IPS-15b (cell line): Measurements from ENCODE around the gene EMP2.
"Not testable (repeated sequence)": the region's sequence is repeated elsewhere in the genome, so short reads cannot be mapped to it uniquely, and the experiment has no call there.

Experiments
- H3K27me3 ChIP-seq: one replicate; pipeline ENCODE4 v1.6.1; 2013; ENCODE audit warnings: low read length; ENCODE audit not compliant: control insufficient read depth, insufficient read depth
- H3K36me3 ChIP-seq: one replicate; pipeline ENCODE4 v1.6.1; 2013; ENCODE audit warnings: low read length; ENCODE audit not compliant: control insufficient read depth, insufficient read depth
- H3K4me1 ChIP-seq: one replicate; pipeline ENCODE4 v1.6.1; 2013; ENCODE audit warnings: mild to moderate bottlenecking, low read length; ENCODE audit not compliant: control insufficient read depth, insufficient read depth
- H3K4me3 ChIP-seq: one replicate; pipeline ENCODE4 v1.5.1; 2013; ENCODE audit warnings: low read depth, low read length
- H3K9ac ChIP-seq: one replicate; pipeline ENCODE4 v1.6.1; 2013; ENCODE audit warnings: low read depth, mild to moderate bottlenecking, low read length
- H3K9me3 ChIP-seq: one replicate; pipeline ENCODE4 v1.6.1; 2013; ENCODE audit warnings: mild to moderate bottlenecking, low read length; ENCODE audit not compliant: control insufficient read depth, insufficient read depth

Gene EMP2

DNA sequence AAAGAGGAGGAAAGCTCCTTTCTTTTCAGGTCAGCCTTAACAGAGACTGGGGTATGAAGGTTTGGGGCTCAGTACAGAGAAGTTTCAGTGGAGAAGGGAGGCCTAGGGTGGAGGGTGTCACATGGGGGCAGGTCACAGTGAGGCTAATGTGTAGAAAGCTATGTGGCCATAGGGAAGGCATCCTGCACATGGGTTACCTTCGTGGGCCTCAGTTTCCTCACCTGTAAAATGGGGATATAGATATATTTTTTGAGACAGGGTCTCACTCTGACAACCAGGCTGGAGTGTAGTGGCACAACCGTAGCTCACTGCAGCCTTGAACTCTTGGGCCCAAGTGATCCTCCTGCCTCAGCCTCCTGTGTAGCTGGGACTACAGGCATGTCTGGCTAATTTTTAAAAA is 41.8 kb downstream of the EMP2 start:
- Histone ChIP-seq H3K36me3 (peaks cover 3% of the 10 kb centered on the region), H3K4me1 (no peaks in the 10 kb centered on the region), H3K4me3 (no peak overlapping the region), H3K9me3 (no peaks in the 10 kb centered on the region), H3K27me3 (no peaks in the 10 kb centered on the region), H3K9ac (no peak overlapping the region)

DNA sequence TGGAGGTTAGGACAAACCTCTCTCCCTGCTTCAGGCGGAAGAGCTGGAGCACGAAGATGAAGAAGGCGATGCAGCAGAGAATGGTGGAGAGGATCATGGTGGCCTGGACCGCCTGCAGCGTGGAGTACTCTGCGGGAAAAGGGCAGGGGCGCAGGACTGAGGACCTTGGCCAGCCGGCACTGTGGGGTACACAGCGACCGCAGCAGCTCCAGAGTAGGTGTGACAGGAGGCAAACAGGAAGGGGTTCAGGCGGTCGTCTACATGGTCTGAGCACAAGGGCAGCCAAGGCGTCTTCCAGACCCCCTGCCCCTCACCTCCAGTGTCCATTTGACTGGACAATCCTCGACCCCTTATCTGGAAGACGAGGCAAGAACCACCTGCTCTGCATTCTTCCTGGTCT is 42.5 kb downstream of the EMP2 start:
- peaks cover 3% of the 10 kb centered on the region for H3K36me3 ChIP-seq
- no peaks in the 10 kb centered on the region for H3K9me3 ChIP-seq
- H3K4me1 ChIP-seq: no peaks in the 10 kb centered on the region
- no peaks in the 10 kb centered on the region for H3K27me3 ChIP-seq
- no peak overlapping the region for H3K4me3 ChIP-seq
- no peak overlapping the region for H3K9ac ChIP-seq

DNA sequence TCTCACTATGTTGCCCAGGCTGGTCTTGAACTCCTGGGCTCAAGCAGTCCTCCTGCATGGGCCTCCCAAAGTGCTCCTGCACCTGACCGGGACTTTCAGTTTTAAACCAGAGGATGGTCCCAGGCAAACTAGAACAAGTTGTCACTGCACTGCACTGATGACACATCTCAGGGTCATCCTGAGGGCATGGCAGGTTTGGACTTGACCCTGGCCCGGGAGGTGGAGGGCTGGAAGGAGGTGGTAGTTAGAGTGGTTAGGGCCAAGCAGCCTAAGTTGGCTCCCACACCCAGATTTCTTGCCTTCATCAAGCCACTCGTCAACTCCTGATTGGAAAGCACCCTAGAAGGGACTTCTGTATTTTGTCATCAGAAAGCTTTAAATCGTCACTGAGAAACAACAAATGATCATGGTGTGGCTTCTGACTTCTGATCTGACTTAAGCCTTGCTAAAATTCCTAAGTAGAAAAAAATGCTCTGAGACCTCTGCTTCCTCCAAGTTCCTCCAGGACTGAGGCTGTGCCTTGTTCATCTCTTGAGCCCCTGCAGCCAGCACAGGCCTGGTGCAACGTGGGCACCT is 43.5 kb downstream of the EMP2 start:
- H3K36me3 ChIP-seq: peaks cover 5% of the 10 kb centered on the region
- no peak overlapping the region for H3K4me3 ChIP-seq
- H3K9me3 ChIP-seq: no peaks in the 10 kb centered on the region
- no peaks in the 10 kb centered on the region for H3K4me1 ChIP-seq
- H3K27me3 ChIP-seq: no peaks in the 10 kb centered on the region
- no peak overlapping the region for H3K9ac ChIP-seq

DNA sequence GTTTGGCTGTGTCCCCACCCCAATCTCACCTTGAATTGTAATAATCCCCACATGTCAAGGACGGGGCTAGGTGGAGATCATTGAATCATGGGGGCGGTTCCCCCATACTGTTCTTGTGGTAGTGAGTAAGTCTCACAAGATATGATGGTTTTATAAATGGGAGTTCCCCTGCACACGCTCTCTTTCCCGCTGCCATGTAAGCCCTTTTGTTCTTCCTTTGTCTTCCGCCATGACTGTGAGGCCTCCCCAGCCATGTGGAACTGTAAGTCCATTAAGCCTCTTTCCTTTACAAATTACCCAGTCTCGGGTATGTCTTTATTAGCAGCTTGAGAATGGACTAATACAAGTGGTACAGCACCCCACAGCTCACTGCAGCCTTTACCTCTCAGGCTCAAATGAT is 44.1 kb downstream of the EMP2 start:
- not testable (repeated sequence) for H3K4me3 ChIP-seq, H3K4me1 ChIP-seq, H3K9me3 ChIP-seq, H3K27me3 ChIP-seq, H3K9ac ChIP-seq, H3K36me3 ChIP-seq

DNA sequence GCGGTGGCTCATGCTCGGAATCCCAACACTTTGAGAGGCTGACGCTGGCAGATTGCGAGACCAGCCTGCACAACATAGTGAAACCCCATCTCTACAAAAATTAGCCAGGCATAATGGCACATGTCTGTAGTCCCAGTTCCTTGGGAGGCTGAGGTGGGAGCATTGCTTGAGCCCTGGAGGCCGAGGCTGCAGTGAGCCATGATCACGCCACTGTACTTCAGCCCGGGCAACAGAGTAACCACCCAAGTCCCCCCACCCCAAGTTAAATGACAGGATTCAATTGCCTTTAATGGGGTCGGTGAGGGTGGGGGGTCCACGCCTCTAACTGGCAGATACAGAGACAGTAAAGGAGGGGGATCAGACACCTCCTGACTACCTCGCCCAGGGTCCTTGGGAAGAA is 44.9 kb downstream of the EMP2 start:
- Histone ChIP-seq H3K27me3 (no peaks in the 10 kb centered on the region), H3K36me3 (peaks cover 5% of the 10 kb centered on the region), H3K9ac (no peak overlapping the region)

DNA sequence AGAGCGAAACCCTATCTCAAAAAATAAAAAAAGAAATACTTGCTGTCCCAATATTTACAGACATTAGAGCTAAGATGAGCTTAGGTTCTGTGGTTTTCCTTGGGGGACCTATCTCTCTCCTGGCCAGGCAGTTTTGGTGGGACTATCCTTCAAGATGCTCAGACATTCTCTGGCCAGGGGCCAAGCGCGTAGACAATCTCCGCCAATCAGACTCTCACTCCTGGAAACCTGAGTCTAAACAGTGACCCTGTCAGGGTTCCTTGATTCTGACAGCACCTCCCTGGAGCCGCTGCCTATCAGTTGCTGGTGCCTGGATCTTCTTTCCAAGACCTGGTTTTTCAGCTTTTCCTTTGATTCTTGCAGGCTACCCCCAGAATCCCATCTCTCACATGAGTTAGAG is 45.6 kb downstream of the EMP2 start:
- Histone ChIP-seq H3K4me3 (no peak overlapping the region), H3K27me3 (no peaks in the 10 kb centered on the region), H3K4me1 (no peaks in the 10 kb centered on the region), H3K9me3 (no peaks in the 10 kb centered on the region), H3K36me3 (peaks cover 5% of the 10 kb centered on the region), H3K9ac (no peak overlapping the region)

More for the DNA sequence above, 44.9 kb downstream of the EMP2 start:
- Histone ChIP-seq H3K4me1 (no peaks in the 10 kb centered on the region), H3K9me3 (no peaks in the 10 kb centered on the region), H3K4me3 (no peak overlapping the region)

DNA sequence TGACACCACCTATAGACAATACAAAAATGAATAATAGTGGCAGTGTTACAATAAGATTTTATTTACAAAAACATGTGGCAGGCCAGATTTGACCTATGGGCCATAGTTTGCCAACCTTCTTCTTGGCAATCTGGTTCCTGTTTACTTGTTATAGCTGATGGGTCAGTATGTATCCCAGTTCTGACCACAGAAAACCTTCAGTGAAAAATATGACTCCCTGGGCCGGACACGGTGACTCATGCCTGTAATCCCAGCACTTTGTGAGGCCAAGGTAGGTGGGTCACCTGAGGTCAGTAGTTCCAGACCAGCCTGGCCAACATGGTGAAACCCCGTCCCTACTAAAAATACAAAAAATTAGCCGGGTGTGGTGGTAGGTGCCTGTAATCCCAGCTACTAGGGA is 46.8 kb downstream of the EMP2 start:
- not testable (repeated sequence) for H3K4me1 ChIP-seq, H3K4me3 ChIP-seq, H3K36me3 ChIP-seq, H3K9ac ChIP-seq, H3K9me3 ChIP-seq, H3K27me3 ChIP-seq

DNA sequence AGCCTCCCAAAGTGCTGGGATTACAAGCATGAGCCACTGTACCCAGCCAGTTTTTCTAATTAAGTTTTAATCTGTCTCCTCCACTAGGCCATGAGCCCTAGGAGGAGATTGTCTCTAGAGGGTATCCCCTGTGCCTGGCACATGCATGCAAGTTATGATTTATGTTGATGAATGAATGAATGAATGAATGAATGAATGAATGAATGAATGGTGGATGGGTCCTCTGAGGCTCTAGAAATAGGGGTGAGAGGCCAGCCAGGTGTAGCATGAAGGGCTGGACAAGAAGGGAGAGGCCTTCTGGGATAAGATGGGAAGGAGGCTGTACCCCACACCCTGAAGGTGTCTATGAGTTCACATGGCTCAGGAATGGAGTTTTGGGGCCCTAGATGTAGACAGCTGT is 48.8 kb downstream of the EMP2 start:
- Histone ChIP-seq H3K4me3 (no peak overlapping the region), H3K27me3 (no peaks in the 10 kb centered on the region), H3K9ac (no peak overlapping the region), H3K9me3 (no peaks in the 10 kb centered on the region), H3K36me3 (peaks cover 2% of the 10 kb centered on the region), H3K4me1 (no peaks in the 10 kb centered on the region)

DNA sequence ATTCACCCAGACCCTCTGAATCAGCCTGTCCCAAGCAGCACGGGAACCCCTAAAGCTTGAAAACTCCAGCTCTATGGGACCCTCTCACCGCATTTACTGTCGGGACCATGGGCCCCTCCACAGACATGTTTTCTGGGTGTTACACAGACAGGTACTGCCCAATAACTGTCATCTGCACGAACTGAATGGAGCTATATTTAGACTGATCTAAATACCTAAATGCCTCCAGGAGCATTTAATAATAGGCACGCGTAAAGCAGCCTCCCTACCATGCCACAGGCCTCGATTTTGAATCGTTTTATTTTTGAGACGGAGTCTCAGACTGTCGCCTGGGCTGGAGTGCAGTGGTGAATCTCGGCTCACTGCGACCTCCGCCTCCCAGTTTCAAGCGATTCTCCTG is 49.7 kb downstream of the EMP2 start:
- Histone ChIP-seq H3K4me1 (no peaks in the 10 kb centered on the region), H3K36me3 (peaks cover 2% of the 10 kb centered on the region), H3K9ac (no peak overlapping the region), H3K4me3 (no peak overlapping the region), H3K9me3 (no peaks in the 10 kb centered on the region), H3K27me3 (no peaks in the 10 kb centered on the region)

DNA sequence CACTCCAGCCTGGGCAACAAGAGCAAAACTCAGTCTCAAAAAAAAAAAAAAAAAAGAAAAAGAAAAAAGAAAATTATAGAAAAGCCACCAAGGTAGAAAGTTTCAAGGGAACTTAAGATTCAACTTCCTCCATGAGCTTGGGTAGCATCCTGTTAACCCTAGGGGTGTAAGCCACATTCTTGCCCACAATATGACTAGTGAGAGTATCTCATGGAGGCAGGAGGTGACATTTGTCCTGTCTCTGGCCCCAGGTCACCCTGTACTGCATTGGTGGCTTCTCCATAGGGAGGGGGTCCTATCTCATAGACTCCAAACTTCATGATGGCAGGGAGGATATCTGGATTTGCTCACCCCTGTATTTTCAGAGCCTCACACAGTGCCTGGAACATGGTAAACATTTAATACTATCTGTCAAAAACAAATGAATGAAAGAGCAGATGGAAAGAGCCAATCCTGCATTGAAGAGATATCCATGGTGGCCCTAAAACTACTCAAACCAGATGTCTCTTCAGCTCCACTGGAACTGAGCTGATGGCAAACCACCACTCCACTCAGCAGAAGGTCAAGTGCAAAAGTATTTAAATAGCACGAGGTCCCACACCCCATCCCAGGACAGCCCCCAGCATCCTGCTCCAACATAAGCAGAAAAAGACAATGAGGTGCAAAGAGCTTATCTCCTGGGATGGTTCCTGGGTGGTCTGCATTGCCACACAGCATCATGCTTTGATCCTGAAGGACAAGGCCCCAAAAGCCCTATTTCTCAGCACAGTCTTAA is 50.3 kb downstream of the EMP2 start:
- Histone ChIP-seq H3K36me3 (peaks cover 2% of the 10 kb centered on the region), H3K27me3 (no peaks in the 10 kb centered on the region), H3K4me3 (no peak overlapping the region), H3K9me3 (no peaks in the 10 kb centered on the region), H3K4me1 (no peaks in the 10 kb centered on the region), H3K9ac (no peak overlapping the region)

DNA sequence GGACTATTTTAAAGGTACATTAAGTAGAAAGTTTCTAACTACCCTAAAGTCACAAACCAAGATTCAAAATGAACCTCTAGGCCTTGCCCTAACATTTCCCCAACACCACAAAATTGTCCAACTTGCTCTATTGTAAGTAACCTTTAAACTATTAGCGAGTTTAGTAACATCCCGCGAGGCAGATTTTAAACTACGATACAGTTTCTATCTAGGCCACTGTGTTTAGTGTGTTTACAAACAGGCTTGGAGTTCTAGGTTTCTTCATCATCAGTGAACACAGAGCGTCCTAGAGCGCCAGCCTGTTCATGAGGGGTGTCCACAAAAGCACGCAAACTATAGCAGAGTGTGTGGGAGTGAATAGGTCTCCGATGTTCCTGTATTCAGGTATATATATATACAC is 51.8 kb downstream of the EMP2 start:
- Histone ChIP-seq H3K9ac (no peak overlapping the region), H3K27me3 (no peaks in the 10 kb centered on the region), H3K4me1 (no peaks in the 10 kb centered on the region), H3K9me3 (no peaks in the 10 kb centered on the region), H3K36me3 (peaks cover 2% of the 10 kb centered on the region), H3K4me3 (no peak overlapping the region)

DNA sequence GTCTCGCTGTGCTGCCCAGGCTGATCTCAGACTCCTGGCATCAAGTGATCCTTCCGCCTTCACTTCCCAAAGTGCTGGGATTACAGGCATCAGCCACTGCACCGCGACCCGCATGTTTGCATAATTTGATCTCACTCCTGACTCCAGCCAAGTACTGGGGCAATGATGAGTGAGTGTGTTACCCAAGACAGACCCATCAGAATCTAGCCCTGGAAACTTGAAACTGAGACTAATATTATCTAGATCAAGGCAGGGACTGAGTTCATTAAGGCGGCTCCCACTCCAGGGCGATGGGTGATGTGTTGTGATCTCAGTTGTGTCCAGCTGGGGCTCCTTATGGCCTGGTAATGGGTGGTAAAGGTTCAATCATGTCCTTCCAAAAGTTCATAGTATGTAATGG is 53.4 kb downstream of the EMP2 start:
- H3K4me3 ChIP-seq: no peak overlapping the region
- no peak overlapping the region for H3K9ac ChIP-seq
- H3K4me1 ChIP-seq: no peaks in the 10 kb centered on the region
- no peaks in the 10 kb centered on the region for H3K9me3 ChIP-seq
- H3K27me3 ChIP-seq: no peaks in the 10 kb centered on the region
- H3K36me3 ChIP-seq: no peaks in the 10 kb centered on the region
